NCI-H2081 (cell line): Measurements from ENCODE around the gene RHBG.

Source experiments
- DNase-seq, 2 experiments: peaks; one replicate each; lab custom pipeline; 2025; lab: John Stamatoyannopoulos, UW

RHBG gene

DNA sequence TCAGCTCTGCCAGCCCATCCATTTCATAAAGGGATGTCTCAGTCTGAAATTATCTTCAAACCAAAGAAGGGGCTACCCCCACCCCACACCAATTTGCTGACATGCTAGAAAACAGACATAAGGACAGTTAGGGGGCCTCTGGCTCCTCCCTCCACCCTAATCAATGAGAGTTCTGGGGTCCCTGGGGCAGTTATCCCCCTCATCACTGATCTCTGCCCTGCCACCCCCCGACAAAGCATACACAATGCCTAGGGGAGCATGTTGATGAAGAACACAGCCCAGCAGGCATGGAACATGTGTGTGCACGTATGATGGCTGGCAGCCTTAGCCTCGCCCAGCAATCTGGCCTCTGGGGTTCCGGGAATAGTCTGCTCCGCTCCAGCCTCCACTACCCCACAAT lies 58.9 kb downstream of the RHBG start:
- DNase-seq = no peak

DNA sequence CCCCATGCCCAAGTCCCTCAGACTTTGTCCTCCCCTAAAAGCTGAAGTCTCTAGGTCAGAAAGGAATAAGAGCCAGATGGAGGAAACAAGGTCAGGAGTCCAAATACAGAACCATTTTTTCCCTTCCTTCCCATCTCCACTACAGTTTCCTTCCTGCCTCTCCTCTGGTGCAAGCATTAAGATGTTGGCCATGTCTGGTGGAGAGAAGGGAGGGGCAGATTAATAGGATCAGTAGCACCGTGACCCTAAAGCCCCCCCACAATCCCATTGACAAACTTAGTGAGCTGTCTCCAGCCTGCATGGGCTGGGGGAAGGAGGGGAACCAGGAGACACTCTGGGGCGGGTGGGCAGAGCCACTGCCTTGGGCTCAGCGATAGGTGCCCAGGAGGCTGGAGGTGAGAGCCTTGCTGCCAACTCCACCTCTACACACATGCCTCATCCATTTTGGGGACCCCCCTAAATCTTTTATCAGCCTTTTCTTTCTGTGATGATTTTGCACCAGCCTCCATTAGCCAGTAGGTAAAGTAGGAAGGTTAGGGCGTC lies 59.8 kb downstream of the RHBG start:
- no peak for DNase-seq

- DNase-seq = no peak
These were observed 60.5 kb downstream of the RHBG start for GRCh38 chr1:156429313-156430060.

DNA sequence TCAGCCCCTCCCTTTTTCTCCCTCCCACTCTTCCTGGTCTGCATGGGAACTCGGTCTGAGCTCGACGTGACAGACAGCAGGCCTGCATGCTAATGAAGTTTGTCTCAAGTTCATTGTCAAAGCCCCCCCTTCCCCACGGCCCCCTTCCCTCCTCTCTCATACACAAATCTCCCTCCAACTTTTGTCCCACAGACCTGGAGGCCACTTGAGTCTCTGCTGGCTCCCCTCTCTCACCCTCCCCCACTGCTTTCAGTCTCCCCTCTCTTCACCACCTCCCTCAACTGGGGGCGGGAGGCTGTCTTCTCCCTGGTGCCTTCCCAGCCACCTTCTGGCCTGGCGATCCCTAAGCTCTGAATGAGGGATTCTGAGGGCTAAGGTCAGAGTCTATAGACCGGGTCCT lies 61.3 kb downstream of the RHBG start:
- DNase-seq = no peak

DNA sequence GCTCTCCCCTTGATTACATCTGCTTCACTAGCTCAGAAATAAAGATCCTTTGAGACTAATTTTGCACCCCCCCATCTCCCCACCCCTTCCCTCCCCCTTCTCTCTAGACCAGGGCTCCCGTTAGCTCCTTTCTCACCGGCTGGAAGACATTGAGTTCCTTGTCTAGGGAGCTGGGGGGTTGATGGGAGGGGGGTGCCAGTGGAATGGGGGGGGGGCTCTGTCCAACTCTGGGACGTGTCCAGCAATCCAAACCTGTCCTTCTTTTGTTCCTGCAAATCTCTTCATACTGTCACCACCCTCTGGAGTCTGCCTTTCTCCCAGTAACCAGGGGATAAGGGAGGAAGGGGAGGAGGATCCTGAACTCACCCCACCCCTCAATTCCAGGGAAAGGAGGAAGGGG lies 61.9 kb downstream of the RHBG start:
- no peak for DNase-seq

DNA sequence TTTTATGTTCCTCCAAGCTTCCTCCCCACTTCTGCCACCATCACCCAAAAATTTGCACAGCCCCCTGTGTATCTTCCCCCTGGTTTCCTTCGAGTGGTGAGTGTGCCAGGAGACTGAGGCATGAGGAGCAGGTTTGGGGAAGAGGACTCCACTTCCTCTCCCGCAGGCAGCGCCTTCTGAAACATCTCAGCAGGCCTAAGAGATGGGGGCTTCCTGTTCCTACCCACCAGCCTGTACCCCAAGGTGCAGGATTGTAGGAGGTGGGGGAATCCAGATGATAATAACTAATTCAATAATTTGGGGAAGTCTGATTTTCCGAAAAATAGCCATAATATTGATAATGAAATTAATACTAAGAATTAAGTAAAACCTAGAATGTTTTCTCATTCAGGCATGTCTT lies 62.4 kb downstream of the RHBG start:
- DNase-seq = no peak

DNA sequence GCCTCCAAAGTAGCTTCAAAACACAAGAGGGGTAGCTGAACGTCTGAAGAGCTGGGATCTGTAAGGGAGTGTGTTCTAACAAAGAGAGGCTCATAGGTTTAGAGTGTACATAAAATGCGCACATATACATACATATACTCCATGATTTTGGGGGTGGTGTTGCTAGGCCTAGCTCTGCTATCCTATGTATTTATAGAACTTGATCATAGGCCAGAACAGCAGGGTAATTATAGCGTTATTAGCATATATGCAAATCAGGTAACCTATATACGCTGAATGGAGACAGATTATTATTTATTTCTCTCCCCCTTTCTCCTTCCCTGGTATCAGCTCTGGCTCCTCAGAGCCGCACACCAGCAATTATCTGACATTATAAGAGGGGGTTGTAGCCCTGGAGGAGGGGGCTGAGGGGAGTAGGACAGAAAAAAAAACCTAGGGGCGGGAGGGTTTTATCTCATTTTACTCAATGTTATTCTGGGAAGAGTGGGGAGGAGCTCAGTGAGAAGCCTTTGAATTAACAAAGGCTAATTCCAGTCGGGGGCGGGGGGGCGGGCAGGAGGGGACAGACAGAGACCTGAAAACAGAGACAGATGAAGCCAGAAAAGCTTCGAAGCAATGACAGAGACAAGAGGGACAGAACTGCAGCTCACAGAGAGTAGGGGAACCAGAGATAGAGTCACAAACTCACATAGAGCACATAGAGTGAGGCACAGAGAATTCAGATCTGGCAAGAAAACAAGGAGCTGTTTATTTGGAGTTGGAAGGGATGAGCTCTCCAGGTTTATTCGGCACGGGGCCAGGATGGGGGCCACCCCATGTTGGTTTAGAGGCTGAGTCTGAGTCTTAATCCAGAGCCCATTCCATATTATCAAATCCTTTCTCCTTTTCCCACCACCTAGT lies 63.0 kb downstream of the RHBG start:
- no peak for DNase-seq

DNA sequence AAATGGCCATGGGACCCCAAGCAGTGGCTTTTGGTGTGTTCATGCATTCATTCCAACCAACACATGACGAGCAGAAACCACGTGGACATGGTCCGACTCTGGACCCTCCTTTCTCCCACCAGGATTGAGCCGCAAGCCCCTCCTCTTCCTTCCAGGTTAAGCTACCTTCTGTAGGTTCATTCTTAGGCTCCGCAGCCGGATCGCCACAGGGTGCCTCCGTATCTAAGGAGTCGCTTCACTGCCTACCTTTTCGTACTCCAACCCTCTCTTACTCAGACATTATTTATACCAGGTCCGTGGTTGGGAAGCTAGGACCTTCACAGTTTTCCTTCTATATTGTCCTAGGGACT lies 63.6 kb downstream of the RHBG start:
- DNase-seq = no peak

- DNase-seq = no peak
These were observed 64.0 kb downstream of the RHBG start for GRCh38 chr1:156433032-156433431.

GRCh38 chr1:156433602-156434001 lies 64.6 kb downstream of the RHBG start:
- no peak for DNase-seq
